SHP77 (cell line): ENCODE measurements around the gene ADAM11.

Experiments
- DNase-seq, 2 experiments: peaks; one replicate each; lab custom pipeline; 2025; lab: John Stamatoyannopoulos, UW

The ADAM11 gene

DNA sequence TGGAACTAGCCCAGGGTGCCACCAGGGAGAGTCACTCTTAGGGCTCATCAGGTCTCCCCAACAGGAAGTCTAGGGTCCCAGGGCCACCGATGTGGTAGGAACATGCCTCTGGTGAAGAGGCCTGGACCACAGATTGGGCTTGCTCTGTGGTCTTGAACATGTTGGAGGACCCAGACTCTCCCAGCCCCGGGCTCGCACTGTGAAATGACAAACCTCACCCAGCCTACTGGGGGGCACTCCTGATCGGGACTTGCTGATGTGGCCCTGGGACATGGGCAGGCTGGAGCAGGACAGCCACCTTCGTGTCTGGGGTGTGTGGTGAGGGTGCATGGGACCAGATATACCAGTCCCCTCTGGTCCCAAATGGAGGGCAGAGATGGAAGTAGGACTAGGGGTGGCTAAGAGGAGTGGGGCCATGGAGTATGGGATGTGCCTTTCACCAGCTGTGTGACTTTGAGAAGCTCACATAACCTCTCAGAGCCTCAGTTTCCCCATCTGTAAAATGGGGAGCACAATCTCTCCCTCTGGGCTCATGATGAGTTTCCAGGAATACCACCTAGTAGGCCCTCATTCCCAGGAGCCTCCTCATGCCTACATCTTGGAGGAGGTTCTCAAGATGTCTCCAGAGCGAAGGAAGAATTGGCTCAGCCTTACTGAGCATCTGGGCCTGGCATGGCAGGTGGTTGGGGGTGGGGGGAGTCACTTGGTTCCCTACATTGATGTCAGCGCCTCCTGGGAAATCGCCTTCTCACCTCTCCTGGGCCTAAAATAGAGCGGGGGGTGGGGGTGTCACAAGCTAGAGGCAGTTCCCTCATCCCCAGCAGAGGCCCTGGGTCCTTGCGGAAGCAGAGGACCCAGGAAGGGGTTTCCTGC is 1.5 kb upstream of the ADAM11 start:
- no peak for DNase-seq

DNA sequence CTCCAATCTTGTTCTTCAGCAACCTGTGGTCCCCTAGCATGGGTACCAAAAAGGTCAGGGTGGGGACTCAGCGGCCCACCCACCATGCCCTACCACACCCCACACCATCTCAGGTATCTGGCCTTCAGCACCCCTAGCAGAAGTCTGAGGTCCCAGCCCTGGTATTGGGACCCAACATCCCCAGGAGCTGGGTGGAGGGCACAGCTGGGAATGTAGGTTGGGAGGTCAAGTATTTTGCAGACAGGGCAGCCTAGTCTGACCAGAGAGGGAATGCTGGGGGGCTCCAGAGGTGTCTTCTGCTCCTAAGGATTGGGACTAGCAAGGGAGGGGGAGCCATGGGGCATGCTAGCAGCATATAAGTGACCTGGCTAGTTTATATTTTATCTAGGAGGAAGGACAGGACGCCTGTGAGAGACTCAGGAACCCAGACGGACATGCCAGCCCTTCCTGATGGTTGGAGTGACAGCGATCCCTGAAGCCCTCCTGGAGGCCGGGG is 822 bp upstream of the ADAM11 start:
- no peak for DNase-seq

DNA sequence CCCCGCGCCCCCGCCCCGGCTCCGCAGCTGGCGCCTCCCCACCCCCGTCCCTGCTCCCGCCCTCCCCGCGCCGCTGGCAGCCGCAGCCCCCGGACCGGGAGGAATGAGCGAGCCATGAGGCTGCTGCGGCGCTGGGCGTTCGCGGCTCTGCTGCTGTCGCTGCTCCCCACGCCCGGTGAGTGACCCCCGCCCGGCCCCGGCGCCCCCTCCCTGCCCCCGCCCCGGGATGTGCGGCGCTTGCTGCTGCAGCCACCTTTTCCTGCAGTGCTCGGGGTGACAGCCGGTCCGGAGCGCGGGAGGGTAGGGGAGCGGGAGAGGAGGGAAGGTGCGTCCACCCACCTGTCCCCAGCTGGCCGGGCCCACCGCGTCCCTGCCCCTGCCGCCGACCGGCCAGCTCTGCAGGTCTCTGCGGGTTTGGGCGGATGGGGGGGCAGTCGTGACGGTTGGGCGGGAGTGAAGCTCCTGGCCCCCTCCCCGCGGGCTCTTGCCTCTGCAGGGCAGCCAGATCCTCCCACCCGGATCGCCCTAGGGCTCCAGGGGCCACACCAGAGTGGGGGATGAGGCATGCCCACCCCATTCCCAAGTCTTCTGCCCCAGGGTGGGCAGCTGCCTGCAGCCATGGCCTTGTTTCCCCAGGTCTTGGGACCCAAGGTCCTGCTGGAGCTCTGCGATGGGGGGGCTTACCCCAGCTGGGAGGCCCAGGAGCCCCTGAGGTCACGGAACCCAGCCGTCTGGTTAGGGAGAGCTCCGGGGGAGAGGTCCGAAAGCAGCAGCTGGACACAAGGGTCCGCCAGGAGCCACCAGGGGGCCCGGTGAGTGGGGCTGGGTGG is 513 bp downstream of the ADAM11 start:
- no peak for DNase-seq

DNA sequence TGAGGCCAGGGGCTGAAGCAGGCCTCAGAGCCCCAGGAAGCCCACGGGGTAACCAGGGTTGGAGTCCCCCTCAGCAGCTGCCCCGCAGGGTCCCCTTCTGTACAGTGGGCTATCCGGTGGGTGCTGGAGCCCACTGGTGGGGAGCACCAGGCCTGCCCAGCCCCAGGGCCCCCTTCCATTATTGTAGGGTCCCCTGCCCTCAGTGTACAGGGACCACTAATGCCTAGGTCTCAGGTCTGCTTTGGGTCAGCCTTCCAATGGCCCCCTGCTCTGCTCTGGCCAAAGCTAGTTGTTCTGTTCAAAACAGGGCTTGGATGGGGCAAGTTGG is 1.1 kb downstream of the ADAM11 start:
- no peak for DNase-seq

DNA sequence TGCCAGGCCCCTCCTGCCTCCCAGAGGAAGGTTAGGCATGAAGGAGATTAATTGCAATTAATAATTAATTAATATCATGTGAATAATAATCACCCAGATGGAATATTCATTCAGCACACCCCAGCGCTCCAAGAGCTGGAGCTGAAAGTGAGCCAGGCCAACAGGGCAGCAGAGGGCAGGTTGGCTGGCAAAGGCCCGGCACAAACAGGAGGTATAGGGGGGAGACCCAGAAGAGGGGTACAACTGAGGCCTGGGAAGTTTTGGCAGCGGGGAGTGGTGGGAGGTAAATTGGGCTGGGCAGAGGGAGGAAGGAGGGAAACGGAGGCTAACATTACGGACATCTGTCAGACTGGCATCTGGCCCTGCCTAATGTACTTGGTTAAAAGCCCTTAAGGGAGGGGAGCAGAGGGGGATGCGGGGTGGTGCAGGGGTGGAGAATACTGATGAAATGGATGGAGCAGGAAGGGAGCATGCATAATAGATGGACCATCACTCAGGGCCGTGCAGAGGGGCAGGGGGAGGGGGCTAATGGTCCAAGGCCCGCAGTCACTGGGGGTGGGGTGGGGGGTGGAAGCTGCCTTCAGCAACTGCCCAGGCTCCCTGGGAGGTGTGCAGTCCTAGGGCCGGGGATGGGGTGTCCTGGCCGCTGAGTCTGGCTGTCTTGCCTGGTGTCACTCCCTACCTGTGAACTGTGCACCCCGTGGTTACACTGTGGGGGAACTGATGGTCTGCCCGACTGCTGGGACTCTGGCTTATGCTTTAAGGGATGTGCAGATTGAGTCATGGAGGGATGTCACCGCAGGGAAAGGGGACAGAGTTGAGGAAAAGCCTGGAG is 1.9 kb downstream of the ADAM11 start:
- no peak for DNase-seq

DNA sequence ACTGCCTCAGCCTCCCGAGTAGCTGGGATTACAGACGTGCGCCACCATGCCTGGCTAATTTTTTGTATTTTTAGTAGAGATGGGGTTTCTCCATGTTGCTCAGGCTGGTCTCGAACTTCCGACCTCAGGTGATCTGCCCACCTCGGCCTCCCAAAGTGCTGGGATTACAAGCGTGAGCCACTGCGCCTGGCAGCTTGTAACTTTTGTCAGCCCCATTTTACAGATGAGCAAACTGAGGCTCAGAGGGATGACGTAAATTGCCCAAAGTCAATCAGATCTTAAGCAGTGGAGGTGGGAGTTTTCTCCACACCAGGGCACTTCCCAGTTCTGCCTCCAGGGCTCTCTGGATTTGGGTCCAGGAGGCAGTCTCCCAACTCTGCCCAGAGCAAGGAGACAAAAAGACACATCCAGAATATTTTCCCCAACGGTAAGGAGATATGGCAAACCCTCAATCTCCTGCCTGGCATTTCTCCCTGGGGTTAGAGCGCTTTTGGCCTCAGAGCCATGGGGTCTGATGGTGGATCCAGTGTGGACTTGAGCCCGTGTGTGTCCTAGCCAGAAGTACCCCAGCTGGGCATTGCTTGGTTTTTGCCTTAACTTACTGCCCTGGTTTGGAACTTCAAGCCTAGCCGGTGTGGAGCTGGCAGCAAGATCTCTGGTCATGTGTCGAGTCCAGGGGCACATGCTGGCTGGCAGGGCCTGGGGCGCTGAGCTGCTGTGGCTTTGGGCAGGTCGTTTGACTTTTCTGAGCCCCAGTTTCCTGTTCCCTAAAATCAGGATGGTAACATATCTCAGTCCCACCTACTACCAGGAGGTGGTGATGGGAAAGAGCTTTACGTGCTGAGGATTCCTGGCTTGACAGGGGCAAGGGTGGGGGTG is 3.4 kb downstream of the ADAM11 start:
- DNase-seq = no peak

DNA sequence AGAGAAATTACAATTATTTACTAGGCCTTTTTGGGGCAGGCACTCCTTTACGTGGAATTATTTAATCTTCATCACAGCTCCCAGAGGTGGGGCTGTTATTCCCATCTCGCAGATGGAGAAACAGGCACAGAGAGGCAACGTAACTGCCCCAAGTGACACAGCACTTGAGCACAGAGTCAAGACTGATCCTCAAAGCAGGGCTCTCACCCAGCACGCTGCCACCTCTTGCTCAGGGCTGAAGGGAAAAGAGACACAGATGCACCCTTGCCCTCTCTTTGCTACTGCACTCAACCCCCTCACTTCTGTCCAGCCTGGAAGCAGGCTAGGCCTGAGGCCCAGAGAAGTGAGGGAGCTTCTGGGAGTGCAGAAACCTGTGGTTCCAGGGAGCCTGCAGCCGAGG is 4.4 kb downstream of the ADAM11 start:
- no peak for DNase-seq

DNA sequence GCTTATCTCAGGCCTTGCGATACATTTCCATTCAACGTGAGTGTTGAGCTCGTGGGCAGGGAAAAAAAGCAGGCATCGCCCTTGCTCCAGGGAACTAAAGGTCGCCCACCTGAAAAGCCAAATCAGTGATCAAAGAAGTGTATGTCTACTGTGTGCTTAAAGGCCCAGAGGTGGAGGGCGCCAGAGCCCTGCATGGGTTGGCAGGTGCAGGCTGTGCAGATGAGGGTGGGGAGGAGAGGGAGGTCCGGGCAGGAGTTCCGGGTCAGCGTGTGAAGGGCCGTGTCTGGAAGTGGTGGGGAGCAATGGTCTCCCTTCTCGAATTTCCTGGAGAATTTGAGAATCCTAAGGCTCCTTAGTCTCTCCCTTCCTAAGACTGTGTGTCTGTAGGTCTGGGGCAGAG is 7.2 kb downstream of the ADAM11 start:
- no peak for DNase-seq

DNA sequence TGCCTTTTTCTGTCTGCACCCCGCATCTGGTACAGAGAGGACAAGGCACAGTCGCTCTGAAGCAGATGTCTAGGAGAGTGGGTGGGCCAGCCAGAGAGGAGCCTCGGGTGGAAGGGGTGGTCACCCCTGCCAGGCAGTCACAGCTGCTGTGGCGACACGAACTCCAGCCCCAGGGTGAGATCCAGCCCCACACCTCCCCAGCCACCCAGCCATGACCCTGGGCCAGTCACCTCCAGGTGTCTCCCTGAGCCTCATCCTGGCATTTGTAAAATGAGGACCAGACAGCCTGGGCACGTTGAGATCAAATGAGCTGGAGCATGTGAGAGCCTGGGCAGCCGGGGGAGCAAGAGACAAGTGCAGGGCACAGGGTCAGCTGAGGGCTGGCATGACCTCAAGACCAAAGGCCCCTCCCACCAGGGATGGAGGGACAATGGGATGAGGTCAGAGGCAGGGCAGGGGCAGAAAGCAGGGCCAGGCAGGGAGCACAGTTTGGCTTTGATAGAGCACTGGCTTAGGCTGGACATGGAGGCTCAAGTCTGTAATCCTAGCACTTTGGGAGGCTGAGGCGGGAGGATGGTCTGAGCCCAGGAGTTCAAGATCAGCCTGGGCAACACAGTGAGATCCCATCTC is 7.7 kb downstream of the ADAM11 start:
- no peak for DNase-seq

DNA sequence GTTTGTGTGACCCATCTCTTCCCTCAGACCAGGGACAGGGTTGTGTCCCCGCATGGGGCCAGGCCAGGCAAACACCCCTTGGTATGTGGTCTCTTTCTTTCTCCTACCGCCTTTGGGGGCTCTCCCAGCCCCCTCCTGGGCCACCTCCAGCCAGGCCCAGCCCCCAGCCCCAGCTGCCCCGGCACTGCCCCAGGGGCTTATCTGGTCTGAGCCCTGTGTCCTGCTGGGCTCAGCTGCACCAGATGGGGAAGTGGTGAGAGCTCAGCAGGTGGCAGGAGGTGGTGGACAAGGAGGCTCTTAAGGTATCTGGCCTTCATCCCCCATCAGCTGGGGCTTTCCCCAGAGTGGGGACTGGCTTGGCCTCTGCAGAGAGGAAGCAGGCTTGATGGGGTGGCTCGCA is 8.7 kb downstream of the ADAM11 start:
- DNase-seq = no peak

DNA sequence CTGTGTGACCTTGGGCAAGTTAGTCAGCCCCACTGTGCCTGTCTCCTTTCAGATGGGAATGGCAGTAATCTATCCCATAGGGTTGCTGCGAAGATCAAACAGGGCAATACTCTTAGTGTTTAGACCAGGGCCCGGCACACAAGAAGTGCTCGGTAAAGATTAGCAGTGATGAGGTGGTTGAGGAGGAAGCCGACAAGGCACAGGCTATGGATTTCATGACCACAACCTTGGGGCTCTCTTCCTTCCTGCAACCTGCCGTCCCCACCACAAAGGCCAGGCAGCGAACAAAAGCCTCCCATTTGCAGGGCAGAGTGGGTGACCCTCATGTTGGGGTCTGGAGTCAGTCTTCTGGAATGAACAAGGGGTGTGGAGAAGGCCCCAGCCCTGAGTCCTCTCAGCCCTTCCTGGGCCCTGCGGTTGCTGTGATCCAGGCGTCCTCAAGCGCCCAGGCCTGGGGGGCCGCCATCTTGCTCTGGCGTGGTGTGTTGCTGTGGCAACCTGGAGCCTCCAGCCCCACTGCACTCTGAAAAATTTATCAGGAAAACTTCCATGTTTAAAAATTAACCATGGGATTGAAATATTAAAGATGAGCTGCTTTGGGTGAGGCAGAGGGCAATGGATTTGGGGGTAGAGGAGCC is 9.8 kb downstream of the ADAM11 start:
- DNase-seq = no peak

DNA sequence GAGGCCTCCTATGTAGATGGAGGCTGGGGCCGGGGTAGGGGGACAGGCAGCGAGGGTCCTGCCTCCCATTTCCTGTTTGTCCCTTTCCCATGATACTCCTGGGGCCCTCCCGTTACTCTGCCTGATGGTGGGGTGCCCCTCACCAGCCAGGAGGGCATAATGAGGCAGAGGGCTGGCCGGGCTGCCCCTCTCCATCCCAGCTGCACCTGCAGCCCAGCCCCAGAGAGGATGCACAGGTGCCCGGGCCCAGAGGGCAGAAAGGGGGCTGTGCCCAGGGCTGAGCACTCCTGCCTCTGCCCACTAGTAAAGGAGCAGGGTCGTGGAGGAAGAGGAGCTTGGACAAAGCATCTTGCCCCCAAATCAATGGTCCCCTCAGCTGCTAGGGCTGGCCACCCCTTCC is 10.4 kb downstream of the ADAM11 start:
- no peak for DNase-seq

DNA sequence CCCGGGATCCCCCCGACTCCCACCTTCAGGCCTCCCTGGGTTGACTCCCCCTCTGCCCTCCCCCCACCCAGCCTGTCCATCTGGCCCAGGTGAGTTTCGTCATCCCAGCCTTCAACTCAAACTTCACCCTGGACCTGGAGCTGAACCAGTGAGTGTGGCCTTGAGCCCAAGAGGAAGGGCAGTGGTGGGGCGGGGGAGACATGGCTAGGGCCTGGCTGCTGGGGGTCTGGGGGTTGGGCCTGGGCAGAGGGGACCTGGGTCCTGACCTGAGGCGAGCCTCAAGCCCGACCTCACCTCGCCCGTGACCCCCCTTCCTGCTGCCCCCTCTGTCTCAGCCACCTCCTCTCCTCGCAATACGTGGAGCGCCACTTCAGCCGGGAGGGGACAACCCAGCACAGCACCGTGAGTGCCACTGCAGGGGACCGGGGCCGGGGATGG is 10.9 kb downstream of the ADAM11 start:
- no peak for DNase-seq

DNA sequence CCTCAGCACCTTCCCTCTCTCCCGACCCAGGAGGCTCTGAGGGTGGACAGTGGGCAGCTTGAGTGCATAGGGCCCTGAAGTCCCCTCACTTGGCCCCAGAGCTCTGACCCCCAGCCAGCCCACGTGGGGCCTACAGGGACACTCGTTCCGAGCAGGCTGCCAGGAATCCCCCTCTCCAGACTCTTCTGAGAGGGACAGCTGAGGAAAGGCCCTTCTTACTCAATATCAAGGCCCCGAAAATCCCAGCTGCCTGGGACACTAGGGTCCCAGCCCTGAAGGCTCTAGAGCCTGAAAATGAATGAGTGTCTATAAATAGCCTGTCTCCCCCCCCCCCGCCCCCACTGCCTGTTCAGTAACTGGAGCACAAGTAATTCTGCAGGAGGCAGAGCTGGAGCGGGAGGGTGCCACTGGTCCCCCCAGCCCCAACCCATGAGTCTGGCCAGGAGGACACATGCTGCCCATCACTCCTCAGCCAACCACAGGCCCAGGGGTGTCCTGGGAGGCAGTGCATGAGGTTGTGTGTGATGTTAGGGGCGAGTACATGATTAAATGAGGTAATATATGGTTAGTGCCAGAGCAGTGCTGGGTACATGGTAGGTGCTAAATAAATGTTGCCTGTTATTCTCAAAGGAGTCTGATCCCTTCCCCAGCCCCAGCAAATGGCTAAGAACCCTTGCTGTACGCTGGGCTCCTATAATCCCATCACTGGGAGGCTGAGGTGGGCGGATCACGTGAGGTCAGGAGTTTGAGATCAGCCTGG is 11.6 kb downstream of the ADAM11 start:
- no peak for DNase-seq

DNA sequence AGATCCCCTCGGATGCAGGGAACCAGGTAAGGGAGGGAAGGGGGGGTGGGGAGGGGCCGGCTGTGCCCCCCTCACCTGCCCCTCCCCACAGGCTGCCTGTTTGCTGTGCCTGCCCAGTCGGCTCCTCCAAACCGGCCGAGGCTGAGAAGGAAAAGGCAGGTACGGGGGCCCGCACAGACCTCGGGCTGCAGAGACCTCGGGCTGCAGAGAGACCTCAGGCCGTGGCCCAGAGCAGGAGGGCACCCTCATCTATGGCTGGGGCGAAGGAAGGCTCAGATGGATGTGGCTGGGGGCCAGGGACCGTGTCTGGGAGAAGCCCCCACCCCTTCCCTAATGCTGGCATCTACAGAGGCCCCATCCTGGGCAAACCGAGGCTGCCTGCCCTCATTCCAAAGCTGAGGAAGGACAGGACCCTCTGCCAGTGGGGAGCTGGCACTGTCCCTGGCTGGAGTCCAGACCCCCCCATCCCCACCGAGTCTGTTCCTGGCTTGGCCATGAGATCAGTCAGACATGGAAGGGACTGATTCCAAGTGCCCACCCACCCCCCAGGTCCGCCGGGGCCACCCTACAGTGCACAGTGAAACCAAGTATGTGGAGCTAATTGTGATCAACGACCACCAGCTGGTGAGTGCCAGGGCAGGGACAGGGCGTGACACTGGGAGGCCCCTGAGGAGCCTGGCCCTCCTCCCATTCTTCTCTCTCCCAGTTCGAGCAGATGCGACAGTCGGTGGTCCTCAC is 13.7 kb downstream of the ADAM11 start:
- DNase-seq = no peak

DNA sequence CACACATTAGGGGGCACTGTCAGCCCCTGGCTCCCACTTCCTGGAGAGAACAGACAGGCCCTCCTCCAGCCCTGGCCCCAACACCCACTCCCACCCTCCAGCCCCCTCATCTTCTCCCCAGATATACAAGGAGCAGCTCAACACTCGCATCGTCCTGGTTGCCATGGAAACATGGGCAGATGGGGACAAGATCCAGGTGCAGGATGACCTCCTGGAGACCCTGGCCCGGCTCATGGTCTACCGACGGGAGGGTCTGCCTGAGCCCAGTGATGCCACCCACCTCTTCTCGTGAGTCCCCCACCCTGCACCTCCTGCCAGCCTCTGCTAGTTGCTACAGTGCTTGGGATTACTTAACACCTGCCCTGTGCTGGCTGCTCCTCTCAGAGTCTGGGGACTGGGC is 14.4 kb downstream of the ADAM11 start:
- no peak for DNase-seq

DNA sequence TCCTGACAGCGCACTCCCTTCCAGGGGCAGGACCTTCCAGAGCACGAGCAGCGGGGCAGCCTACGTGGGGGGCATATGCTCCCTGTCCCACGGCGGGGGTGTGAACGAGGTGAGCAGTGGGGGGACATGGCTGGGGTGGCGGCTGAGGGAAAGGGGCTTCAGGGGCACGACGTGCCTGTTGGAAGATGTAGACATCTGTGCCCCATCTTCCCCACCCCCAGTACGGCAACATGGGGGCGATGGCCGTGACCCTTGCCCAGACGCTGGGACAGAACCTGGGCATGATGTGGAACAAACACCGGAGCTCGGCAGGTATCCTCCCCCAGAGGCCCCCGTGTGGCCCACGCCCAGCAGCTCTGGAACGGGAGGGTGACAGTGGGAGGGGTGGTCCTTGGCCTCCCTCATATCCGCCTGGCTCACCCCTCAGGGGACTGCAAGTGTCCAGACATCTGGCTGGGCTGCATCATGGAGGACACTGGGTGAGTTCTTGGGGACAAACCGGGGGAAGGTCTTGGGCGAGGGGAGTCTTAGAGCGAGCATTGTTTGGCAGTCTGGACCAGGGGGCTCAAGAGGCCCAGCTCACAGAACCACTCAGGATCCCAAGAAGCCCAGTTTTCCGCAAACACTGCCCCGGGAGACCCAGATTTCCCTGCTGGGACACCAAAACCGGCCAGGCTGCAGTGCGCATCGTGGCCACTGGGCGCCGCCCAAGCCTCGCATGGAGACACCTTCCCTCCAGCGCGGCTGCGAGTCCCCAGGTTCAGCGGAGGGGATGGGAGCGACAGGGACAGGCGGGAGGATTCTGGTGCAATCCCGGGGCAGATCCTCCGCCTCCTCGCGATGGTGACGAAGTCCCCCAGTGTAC is 15.7 kb downstream of the ADAM11 start:
- peak; percentile 81 to 83 for DNase-seq
